Bronchial epithelial cell (primary cell): ENCODE data around the gene GATA6. TPM values are rescaled to one million over a fixed set of nuclear protein-coding genes. Genes with fewer than 3 reads are reported as not detected.
A peak's percentile ranks its signal among the peaks of the same experiment; 100 is the strongest.

Experiments
- DNase-seq: peaks from one replicate; pipeline ENCODE4 v3.0.0-alpha.2; 2010; ENCODE audit warnings: low read depth
- FAIRE-seq: peaks from 2 replicates; lab custom pipeline; 2011; peaks lifted over from hg19 to GRCh38; lab: Jason Lieb, UNC
- H3K27me3 ChIP-seq: 2 replicates; pipeline ENCODE4 v1.5.1; 2011; ENCODE audit warnings: low read length; ENCODE audit not compliant: control insufficient read depth, insufficient read depth
- H3K36me3 ChIP-seq: 2 replicates; pipeline ENCODE4 v1.5.1; 2011; ENCODE audit warnings: low read length; ENCODE audit not compliant: control insufficient read depth, insufficient read depth
- H3K4me3 ChIP-seq: 2 replicates; pipeline ENCODE4 v1.5.1; 2011; ENCODE audit warnings: mild to moderate bottlenecking, low read depth, low read length, control low read depth
- total RNA-seq: library from RNA; depleted of rRNA; stranded (reverse); fragments of >200 nt; gene quantifications from 2 replicates; pipeline ENCODE4 v1.2.1, GENCODE V29; 2014
- TF ChIP-seq, protein P1 (sequence below): IDR thresholded peaks from 2 replicates; pipeline ENCODE4 v1.5.1; 2011; ENCODE audit warnings: mild to moderate bottlenecking, moderate library complexity, low read length, control low read depth, inconsistent platforms; ENCODE audit not compliant: insufficient read depth, severe bottlenecking

Gene GATA6
- total RNA-seq, 1 donor from 2014 or later, result 2.9 TPM

DNA sequence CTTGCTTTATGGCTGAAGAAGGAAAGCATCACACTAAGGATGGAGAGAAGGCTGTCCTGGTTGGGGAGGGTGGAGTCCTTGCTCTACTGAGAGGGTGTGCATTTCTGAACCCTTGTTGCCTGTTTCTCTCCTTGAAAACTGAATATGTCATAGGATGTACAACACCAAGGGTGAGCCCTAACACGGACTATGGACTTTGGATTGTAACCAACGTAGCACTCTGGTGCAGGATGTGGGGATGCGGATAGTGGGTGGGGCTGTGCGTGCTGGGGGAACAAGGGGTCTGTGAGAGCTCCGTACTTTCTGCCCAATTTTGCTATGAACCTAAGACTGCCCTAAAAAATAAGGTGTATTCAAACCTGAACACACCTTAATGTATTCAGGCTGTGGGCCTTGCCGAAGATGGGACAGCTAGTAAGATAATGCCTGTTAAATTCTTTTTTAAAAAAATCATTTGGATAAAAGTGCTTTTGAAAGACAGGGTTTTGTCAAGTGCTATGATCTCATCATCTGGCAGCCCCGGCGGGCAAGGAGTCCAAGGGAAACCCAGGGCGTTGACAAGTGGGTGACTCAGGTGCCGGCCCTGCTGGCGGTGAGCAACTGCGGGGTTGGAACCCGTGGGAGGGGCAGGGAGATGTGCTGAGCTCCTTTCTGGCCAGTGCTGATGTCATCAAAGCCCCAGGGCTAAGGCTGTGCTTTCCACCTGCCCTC is 54.0 kb downstream of the GATA6 start:
- peak; percentile 7 for FAIRE-seq
- H3K36me3 ChIP-seq, result no peaks in the 10 kb centered on the region
- TF ChIP-seq, protein P1, sequence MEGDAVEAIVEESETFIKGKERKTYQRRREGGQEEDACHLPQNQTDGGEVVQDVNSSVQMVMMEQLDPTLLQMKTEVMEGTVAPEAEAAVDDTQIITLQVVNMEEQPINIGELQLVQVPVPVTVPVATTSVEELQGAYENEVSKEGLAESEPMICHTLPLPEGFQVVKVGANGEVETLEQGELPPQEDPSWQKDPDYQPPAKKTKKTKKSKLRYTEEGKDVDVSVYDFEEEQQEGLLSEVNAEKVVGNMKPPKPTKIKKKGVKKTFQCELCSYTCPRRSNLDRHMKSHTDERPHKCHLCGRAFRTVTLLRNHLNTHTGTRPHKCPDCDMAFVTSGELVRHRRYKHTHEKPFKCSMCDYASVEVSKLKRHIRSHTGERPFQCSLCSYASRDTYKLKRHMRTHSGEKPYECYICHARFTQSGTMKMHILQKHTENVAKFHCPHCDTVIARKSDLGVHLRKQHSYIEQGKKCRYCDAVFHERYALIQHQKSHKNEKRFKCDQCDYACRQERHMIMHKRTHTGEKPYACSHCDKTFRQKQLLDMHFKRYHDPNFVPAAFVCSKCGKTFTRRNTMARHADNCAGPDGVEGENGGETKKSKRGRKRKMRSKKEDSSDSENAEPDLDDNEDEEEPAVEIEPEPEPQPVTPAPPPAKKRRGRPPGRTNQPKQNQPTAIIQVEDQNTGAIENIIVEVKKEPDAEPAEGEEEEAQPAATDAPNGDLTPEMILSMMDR, result no peak
- H3K27me3 ChIP-seq, result no peaks in the 10 kb centered on the region
- DNase-seq, result peak; percentile 98
- H3K4me3 ChIP-seq, result no peak overlapping the region

DNA sequence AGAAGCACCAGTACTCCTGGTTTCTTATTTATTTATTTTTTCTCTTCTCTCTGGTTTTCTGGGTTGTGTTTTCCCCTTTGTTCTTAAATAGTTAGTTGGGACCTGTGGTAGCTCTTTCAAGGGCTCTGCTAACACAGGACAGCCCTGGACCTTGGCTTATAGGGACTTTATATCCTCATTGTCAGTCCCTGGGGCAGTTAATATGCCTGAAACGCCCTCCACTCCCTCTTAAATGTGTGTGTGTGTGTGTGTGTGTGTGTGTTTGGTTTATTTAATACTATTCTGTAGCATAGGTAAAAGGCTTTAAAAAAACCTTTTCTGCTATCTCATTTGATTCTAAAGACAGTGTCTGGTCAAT is 54.6 kb downstream of the GATA6 start:
- Histone ChIP-seq H3K27me3 (no peaks in the 10 kb centered on the region), H3K4me3 (no peak overlapping the region), H3K36me3 (no peaks in the 10 kb centered on the region)
- TF ChIP-seq, protein P1, result no peak
- FAIRE-seq (no peak), DNase-seq (no peak)

DNA sequence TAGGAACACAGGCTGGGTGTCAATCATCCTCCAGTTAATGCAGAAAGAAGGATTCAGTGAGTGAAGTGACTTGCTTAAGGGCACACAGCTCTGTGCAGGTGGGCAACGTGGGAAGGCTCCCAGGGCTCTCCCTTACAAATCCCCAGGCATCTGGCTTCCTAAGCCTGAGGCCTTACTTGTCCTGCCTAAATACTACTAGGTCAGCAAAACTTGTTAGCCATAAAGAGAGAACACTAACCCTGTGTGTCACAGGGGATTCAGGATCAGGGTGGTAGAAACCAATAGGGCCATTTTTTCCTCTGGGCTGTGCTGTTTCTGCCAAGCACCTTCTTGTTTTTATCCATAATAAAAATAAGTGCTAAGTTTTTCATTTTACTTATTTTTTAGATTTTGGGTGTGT is 55.0 kb downstream of the GATA6 start:
- H3K36me3 ChIP-seq, result no peaks in the 10 kb centered on the region
- DNase-seq (peak; percentile 10), FAIRE-seq (no peak)
- TF ChIP-seq, protein P1, result no peak
- no peak overlapping the region for H3K4me3 ChIP-seq
- no peaks in the 10 kb centered on the region for H3K27me3 ChIP-seq

DNA sequence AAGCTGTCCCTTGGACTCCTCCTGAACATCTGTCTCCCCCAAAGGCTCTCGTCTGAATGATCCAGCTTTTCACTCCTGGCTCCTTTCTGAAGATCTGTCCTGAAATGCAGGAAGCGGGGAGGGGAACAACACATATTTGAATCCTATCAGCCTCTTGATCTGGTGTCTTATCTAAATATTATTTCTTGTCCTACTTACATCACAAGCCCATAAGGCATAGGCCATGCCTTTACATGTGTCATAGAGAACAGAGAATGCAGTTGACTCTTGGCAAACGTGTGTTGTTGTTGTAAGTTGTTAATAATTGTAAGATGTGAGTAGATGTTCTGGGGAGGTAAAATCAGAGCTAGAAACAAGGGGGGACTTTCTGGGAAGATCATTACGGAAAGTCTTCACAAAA is 57.4 kb downstream of the GATA6 start:
- no peak overlapping the region for H3K4me3 ChIP-seq
- no peak for FAIRE-seq
- TF ChIP-seq, protein P1, result no peak
- no peaks in the 10 kb centered on the region for H3K36me3 ChIP-seq
- no peaks in the 10 kb centered on the region for H3K27me3 ChIP-seq
- DNase-seq, result peak; percentile 25

DNA sequence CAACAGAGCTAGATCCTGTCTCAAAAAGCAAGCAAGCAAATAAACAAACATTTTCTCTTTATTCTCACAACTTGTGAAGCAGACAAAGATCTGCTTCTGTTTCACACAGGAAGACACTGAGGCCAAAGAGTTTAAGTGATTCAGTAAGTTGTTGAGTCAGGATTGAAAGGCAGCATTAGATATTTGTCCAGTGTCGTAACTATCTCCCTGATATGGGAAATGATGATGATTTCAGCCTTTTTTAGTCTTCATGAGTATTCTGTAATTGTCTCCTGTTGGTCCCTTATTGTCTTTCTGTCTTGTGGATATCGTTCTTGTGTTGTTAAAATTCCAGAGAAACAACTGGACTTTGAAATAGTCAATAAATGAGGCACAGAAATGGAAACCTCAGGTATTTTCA is 59.6 kb downstream of the GATA6 start:
- H3K4me3 ChIP-seq, result no peak overlapping the region
- DNase-seq, result peak; percentile 88
- no peak for FAIRE-seq
- no peaks in the 10 kb centered on the region for H3K36me3 ChIP-seq
- H3K27me3 ChIP-seq, result no peaks in the 10 kb centered on the region
- TF ChIP-seq, protein P1, result no peak
